GM12865 (cell line): ENCODE measurements around the gene SERPINB7.

Source experiments
- DNase-seq: peaks from one replicate; pipeline ENCODE4 v3.0.0; 2010; ENCODE audit warnings: low read depth
- H3K4me3 ChIP-seq: 2 replicates; pipeline ENCODE4 v1.5.1; 2011; ENCODE audit warnings: mild to moderate bottlenecking, low read depth, low read length, control low read depth
- CTCF ChIP-seq: IDR thresholded peaks from 2 replicates; pipeline ENCODE4 v1.5.1; 2011; ENCODE audit warnings: low read length, control low read depth, low read depth, inconsistent platforms; ENCODE audit not compliant: insufficient read depth; ENCODE audit errors: missing control alignments

The SERPINB7 gene

GRCh38 chr18:63823516-63824219 is 48.5 kb downstream of the SERPINB7 start:
- peak; percentile 54 for DNase-seq
- peak; percentile 37 for TF ChIP-seq CTCF
- no peak overlapping the region for H3K4me3 ChIP-seq

GRCh38 chr18:63824220-63824525 is 49.0 kb downstream of the SERPINB7 start:
- no peak overlapping the region for H3K4me3 ChIP-seq
- no peak for TF ChIP-seq CTCF
- DNase-seq: no peak

- no peak for TF ChIP-seq CTCF
- no peak for DNase-seq
- no peak overlapping the region for H3K4me3 ChIP-seq
Measured at GRCh38 chr18:63828120-63828519, 52.9 kb downstream of the SERPINB7 start.

GRCh38 chr18:63828656-63829055 is 53.4 kb downstream of the SERPINB7 start:
- no peak overlapping the region for H3K4me3 ChIP-seq
- no peak for TF ChIP-seq CTCF
- DNase-seq: no peak

GRCh38 chr18:63829886-63830285 is 54.7 kb downstream of the SERPINB7 start:
- H3K4me3 ChIP-seq: no peak overlapping the region
- DNase-seq: no peak
- no peak for TF ChIP-seq CTCF

GRCh38 chr18:63831080-63831788 is 56.0 kb downstream of the SERPINB7 start:
- TF ChIP-seq CTCF: no peak
- H3K4me3 ChIP-seq: no peak overlapping the region
- DNase-seq: peak; percentile 65
